Measurements from ENCODE around the gene CYP3A5. TPM values are rescaled to one million over a fixed set of nuclear protein-coding genes. Genes with fewer than 3 reads are reported as not detected.
"Not testable (repeated sequence)": the region's sequence is repeated elsewhere in the genome, so short reads cannot be mapped to it uniquely, and the experiment has no call there.

CYP3A5 gene
- total RNA-seq, 4 donors from 2014 or later = 36.9 to 195 (median 79.4) TPM

GRCh38 chr7:99713995-99714570 is 34.3 kb upstream of the CYP3A5 start:
- 77 to 87% methylated on average over 3 of the region's 3 CpGs for WGBS, 2 donors
- no peak for DNase-seq (ENCODE audit: low spot score in 2 of 2)
- TF ChIP-seq POLR2A (IDR thresholded peaks at IDR 0.05) (no peak), CTCF (IDR thresholded peaks at IDR 0.05) (no peak)
- intact Hi-C loops (cut with DNase I; ENCODE audit: low total_unique reads) = no loop called here
- H3K4me3 ChIP-seq (ENCODE audit: low read depth, poor library complexity, severe bottlenecking) = no peak overlapping the region

- WGBS, 2 donors = 44 to 50% methylated on average over 2 of the region's 2 CpGs
- intact Hi-C loops (cut with DNase I; ENCODE audit: low total_unique reads) = no loop called here
- no peak overlapping the region for H3K4me3 ChIP-seq (ENCODE audit: low read depth, poor library complexity, severe bottlenecking)
- TF ChIP-seq POLR2A (IDR thresholded peaks at IDR 0.05) (no peak), CTCF (IDR thresholded peaks at IDR 0.05) (no peak)
- DNase-seq (ENCODE audit: low spot score in 2 of 2) = no peak
Measured at GRCh38 chr7:99709838-99710578, 30.2 kb upstream of the CYP3A5 start.

- 89 to 93% methylated on average over 2 of the region's 2 CpGs for WGBS, 2 donors
- no peak for DNase-seq (ENCODE audit: low spot score in 2 of 2)
- intact Hi-C loops (cut with DNase I; ENCODE audit: low total_unique reads) = no loop called here
- no peak for TF ChIP-seq POLR2A (IDR thresholded peaks at IDR 0.05)
- TF ChIP-seq CTCF (IDR thresholded peaks at IDR 0.05) = no peak
- H3K4me3 ChIP-seq (ENCODE audit: low read depth, poor library complexity, severe bottlenecking) = no peak overlapping the region
Measured at GRCh38 chr7:99709260-99709659, 29.5 kb upstream of the CYP3A5 start.

- intact Hi-C loops (cut with DNase I; ENCODE audit: low total_unique reads) = no loop called here
- TF ChIP-seq CTCF (IDR thresholded peaks at IDR 0.05) = no peak
- no peak for TF ChIP-seq POLR2A (IDR thresholded peaks at IDR 0.05)
- no peak for DNase-seq (ENCODE audit: low spot score in 2 of 2)
- H3K4me3 ChIP-seq (ENCODE audit: low read depth, poor library complexity, severe bottlenecking) = no peak overlapping the region
- 54 to 58% methylated on average over 1 of the region's 1 CpG for WGBS, 2 donors
Measured at GRCh38 chr7:99707096-99707495, 27.3 kb upstream of the CYP3A5 start.

GRCh38 chr7:99699946-99700345 is 20.1 kb upstream of the CYP3A5 start:
- DNase-seq (ENCODE audit: low spot score in 2 of 2) = no peak
- H3K4me3 ChIP-seq (ENCODE audit: low read depth, poor library complexity, severe bottlenecking) = no peak overlapping the region
- 43% methylated on average over 5 of the region's 5 CpGs for WGBS, 2 donors
- no peak for TF ChIP-seq CTCF (IDR thresholded peaks at IDR 0.05)
- no peak for TF ChIP-seq POLR2A (IDR thresholded peaks at IDR 0.05)
- intact Hi-C loops (cut with DNase I; ENCODE audit: low total_unique reads) = no loop called here

- intact Hi-C loops (cut with DNase I; ENCODE audit: low total_unique reads); DNase-seq (ENCODE audit: low spot score in 2 of 2); H3K4me3 ChIP-seq (ENCODE audit: low read depth, poor library complexity, severe bottlenecking): not testable (repeated sequence)
- 24 to 28% methylated on average over 6 of the region's 6 CpGs for WGBS, 2 donors
Measured at GRCh38 chr7:99698867-99699730, 19.3 kb upstream of the CYP3A5 start.
